HEK293T (cell line): ENCODE data around the gene VSTM2L.

Experiments
- CTCF ChIA-PET: fragments of 350-600 bp; formaldehyde crosslinking; extraction: SDS; loops from one replicate; lab custom pipeline; 2021; ENCODE audit warnings: antibody characterized with exemption, inconsistent platforms; lab: Yijun Ruan, JAX
- POLR2A ChIA-PET: fragments of 350-600 bp; formaldehyde crosslinking; extraction: SDS; loops from one replicate; lab custom pipeline; 2020; ENCODE audit warnings: antibody characterized with exemption, inconsistent platforms; lab: Yijun Ruan, JAX
- DNase-seq: peaks from one replicate; pipeline ENCODE4 v3.0.0; 2012; ENCODE audit warnings: mixed read lengths; ENCODE audit errors: extremely low spot score
- ARNT ChIP-seq: fragments of 450-650 bp; IDR thresholded peaks from 2 replicates; pipeline ENCODE4 v1.6.1; 2017; ENCODE audit warnings: mild to moderate bottlenecking
- BHLHE40 ChIP-seq: fragments of 450-650 bp; IDR thresholded peaks from 2 replicates; pipeline ENCODE4 v1.6.1; 2016; ENCODE audit warnings: mild to moderate bottlenecking, moderate library complexity, borderline replicate concordance
- CTBP1 ChIP-seq: fragments of 450-650 bp; IDR thresholded peaks from 2 replicates; pipeline ENCODE4 v1.6.1; 2016; ENCODE audit warnings: borderline replicate concordance
- ELF4 ChIP-seq: fragments of 450-650 bp; IDR thresholded peaks from 2 replicates; pipeline ENCODE4 v1.6.1; 2017; ENCODE audit warnings: antibody characterized with exemption
- FOXA1 ChIP-seq: fragments of 450-650 bp; IDR thresholded peaks from 2 replicates; pipeline ENCODE4 v1.6.1; 2016; ENCODE audit warnings: mild to moderate bottlenecking
- FOXK2 ChIP-seq: fragments of 450-650 bp; IDR thresholded peaks from 2 replicates; pipeline ENCODE4 v1.6.1; 2016; ENCODE audit warnings: mild to moderate bottlenecking
- FOXM1 ChIP-seq: fragments of 450-650 bp; IDR thresholded peaks from 2 replicates; pipeline ENCODE4 v1.6.1; 2017; ENCODE audit warnings: mild to moderate bottlenecking, borderline replicate concordance
- HDGF ChIP-seq: fragments of 450-650 bp; IDR thresholded peaks from 2 replicates; pipeline ENCODE4 v1.6.1; 2017; ENCODE audit warnings: antibody characterized with exemption, borderline replicate concordance
- L3MBTL2 ChIP-seq: fragments of 450-650 bp; conservative IDR thresholded peaks from 2 replicates; pipeline ENCODE4 v1.6.1; 2016; ENCODE audit warnings: mild to moderate bottlenecking
- LEF1 ChIP-seq: fragments of 450-650 bp; IDR thresholded peaks from 2 replicates; pipeline ENCODE4 v1.6.1; 2017; ENCODE audit warnings: mild to moderate bottlenecking, borderline replicate concordance
- NFRKB ChIP-seq: fragments of 450-650 bp; IDR thresholded peaks from 2 replicates; pipeline ENCODE4 v1.6.1; 2016; ENCODE audit warnings: mild to moderate bottlenecking, moderate library complexity
- SP1 ChIP-seq: fragments of 450-650 bp; IDR thresholded peaks from 2 replicates; pipeline ENCODE4 v1.6.1; 2017
- SUZ12 ChIP-seq: fragments of 450-650 bp; IDR thresholded peaks from 2 replicates; pipeline ENCODE4 v1.6.1; 2016; ENCODE audit warnings: mild to moderate bottlenecking
- TARDBP ChIP-seq: fragments of 450-650 bp; IDR thresholded peaks from 2 replicates; pipeline ENCODE4 v1.6.1; 2016
- ZNF384 ChIP-seq: fragments of 450-650 bp; IDR thresholded peaks from 2 replicates; pipeline ENCODE4 v1.6.1; 2016
- TF ChIP-seq, protein P1 (sequence below): fragments of 450-650 bp; IDR thresholded peaks from 2 replicates; pipeline ENCODE4 v1.6.1; 2016

The VSTM2L gene

DNA sequence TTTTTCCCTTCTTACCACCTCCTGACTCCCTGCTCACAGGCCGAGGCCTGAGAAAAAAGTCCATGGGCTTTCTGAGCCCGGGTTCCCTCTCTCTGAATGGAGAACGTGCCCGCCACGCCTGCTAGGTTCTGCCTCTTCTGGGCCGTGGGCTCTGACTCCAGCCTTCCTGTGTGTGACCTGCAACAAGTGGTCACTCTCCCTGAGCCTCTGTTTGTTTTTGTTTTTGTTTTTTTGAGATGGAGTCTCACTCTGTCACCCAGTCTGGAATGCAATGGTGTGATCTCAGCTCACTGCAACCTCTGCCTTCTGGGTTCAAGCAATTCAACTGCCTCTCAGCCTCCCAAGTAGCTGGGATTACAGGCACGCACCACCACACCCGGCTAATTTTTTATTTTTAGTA lies 17.9 kb upstream of the VSTM2L start:
- ChIA-PET POLR2A (no interaction called here), CTCF (no interaction called here)
- TF ChIP-seq SUZ12 (no peak), CTBP1 (no peak), ELF4 (no peak), NFRKB (no peak), FOXM1 (no peak), BHLHE40 (no peak), ZNF384 (no peak), FOXA1 (no peak), FOXK2 (no peak)
- DNase-seq: no peak

DNA sequence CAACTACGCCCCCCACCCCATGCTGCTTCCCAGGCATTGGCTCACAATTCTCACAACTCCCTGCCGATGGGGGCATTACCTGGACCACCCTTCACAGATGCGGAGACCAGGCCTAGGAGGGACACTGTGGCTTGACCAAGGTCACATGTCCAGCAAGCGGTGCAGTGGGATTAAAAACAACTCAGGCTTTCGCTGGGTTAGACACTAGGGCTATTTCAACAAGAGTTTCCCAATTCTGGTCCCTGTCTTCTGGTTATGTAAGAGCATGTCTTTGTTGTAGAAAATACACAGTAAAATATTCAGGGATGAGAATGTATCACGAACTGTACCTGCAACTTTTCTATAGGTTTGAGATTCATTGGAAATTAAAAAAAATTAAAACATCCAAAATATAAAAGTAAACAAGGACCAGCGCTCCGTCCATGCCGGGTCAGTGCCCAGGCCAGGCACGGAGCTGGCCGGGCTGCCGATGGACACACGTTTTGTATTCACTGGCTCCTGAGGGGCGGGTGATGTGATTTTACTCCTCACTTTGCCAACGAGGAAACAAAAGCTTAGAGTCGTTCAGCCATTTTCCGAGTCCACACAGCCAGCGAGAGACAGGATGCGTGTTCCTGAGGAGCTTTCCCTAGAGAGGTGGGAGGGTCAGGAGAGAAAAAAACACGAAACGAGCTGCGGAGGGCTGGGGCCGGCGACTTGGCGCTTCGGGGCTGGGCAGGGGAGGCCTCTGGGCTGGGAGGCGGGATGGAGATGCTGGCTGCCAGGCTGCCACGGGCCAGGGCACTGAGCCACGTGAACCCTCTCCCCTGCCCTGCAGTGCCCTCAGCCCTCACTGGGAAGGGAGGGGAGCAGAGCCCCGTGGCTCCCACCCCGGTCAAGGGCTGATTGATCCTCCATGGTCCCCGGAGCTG lies 17.1 kb upstream of the VSTM2L start:
- ChIA-PET POLR2A (no interaction called here), CTCF (no interaction called here)
- DNase-seq: no peak
- TF ChIP-seq HDGF: no peak
- no peak for TF ChIP-seq NFRKB
- TF ChIP-seq L3MBTL2: no peak
- TF ChIP-seq SP1: no peak
- TF ChIP-seq FOXM1: no peak
- TF ChIP-seq TARDBP: no peak
- no peak for TF ChIP-seq ZNF384
- TF ChIP-seq CTBP1: no peak
- TF ChIP-seq SUZ12: no peak
- TF ChIP-seq LEF1: no peak
- no peak for TF ChIP-seq FOXK2
- no peak for TF ChIP-seq BHLHE40
- TF ChIP-seq FOXA1: no peak
- TF ChIP-seq, protein P1, sequence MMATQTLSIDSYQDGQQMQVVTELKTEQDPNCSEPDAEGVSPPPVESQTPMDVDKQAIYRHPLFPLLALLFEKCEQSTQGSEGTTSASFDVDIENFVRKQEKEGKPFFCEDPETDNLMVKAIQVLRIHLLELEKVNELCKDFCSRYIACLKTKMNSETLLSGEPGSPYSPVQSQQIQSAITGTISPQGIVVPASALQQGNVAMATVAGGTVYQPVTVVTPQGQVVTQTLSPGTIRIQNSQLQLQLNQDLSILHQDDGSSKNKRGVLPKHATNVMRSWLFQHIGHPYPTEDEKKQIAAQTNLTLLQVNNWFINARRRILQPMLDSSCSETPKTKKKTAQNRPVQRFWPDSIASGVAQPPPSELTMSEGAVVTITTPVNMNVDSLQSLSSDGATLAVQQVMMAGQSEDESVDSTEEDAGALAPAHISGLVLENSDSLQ: no peak
- TF ChIP-seq ARNT: no peak
- TF ChIP-seq ELF4: no peak

DNA sequence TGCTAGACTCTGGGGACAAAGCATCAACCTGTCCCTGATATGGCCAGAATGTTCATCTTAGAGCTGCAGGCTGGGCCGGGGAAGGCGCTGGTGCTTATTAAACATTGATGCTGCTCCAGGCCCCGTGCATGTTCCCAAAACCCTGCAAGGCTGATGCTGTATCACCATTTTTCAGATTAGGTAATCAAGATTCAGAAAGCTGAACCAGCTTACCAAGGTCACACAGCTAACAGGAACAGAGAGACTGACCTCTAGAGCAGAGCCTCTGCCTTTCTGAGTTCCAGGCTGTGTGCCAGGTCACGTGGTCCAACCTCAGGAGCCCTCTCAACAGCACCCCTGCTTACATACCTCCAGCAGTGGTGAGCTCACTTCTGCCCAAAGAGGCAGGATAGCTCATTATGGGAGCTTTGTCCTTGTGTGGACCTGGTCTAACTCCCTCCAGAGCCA lies 16.1 kb upstream of the VSTM2L start:
- no peak for TF ChIP-seq SP1
- no peak for TF ChIP-seq FOXA1
- TF ChIP-seq ELF4: no peak
- TF ChIP-seq LEF1: no peak
- no peak for TF ChIP-seq HDGF
- TF ChIP-seq, protein P1: no peak
- no peak for TF ChIP-seq ZNF384
- no peak for TF ChIP-seq ARNT
- TF ChIP-seq CTBP1: no peak
- TF ChIP-seq FOXK2: no peak
- no peak for TF ChIP-seq TARDBP
- TF ChIP-seq FOXM1: no peak
- no peak for TF ChIP-seq L3MBTL2
- TF ChIP-seq NFRKB: no peak
- TF ChIP-seq SUZ12: no peak
- no peak for DNase-seq
- POLR2A ChIA-PET: no interaction called here
- CTCF ChIA-PET: interaction anchor here (0.7 kb wide), 1 partner anchor 58 kb away, joined by 3 read pairs; no protein-coding TSS in a partner anchor

DNA sequence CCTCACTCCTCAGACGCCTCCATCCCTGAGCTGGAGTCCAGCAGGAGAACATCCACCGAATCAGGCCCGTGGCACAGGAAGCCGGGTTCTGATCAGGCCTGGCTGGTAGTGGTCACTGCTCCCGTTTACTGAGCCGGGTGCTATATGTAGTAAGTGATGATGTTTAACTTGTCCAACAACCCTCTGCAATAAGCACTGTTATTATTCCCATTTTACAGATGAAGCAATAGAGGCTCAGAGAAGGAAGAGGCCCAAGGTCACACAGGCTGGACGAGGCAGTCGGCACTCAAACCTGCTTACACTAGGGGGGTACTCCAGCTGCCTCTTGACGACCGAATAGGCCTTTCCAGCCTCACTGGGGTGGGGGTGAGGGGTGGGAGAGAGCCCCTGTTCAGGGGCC lies 14.3 kb upstream of the VSTM2L start:
- no peak for DNase-seq
- ChIA-PET POLR2A (no interaction called here), CTCF (no interaction called here)
- TF ChIP-seq CTBP1 (no peak), FOXK2 (no peak), HDGF (no peak), BHLHE40 (no peak), L3MBTL2 (no peak), FOXM1 (no peak), TARDBP (no peak), FOXA1 (no peak), LEF1 (no peak), SUZ12 (no peak), ELF4 (no peak), NFRKB (no peak), ZNF384 (no peak), ARNT (no peak)
- TF ChIP-seq, protein P1: no peak

DNA sequence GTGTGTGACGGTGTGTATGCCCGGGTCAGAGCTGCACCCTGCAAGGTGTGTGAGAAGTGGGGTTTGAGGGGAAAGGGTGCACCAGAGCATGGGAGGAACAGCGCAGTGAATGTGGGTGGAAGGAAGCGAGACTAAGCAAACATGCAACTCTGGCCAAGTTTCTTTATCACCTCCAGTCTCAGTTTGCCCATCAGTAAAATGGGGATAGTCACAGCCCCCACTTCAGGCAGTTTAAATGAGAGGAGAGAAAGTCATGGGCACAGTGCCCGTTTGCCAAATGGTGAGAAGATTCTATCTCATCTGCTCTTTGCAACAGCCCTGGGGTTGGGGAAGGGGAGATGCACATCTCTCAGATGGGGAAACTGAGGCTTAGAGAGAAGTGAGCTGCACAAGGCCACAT lies 12.8 kb upstream of the VSTM2L start:
- DNase-seq: no peak
- ChIA-PET POLR2A (no interaction called here), CTCF (interaction anchor here (0.6 to 0.7 kb wide), 2 partner anchors 9 to 136 kb away, joined by 3 read pairs; no protein-coding TSS in a partner anchor)
- TF ChIP-seq BHLHE40 (no peak), FOXM1 (no peak), CTBP1 (no peak), NFRKB (no peak), ELF4 (no peak), SP1 (no peak), FOXK2 (no peak), LEF1 (no peak), L3MBTL2 (no peak), SUZ12 (no peak), TARDBP (no peak), ZNF384 (no peak), HDGF (no peak), FOXA1 (no peak), ARNT (no peak)
- TF ChIP-seq, protein P1: no peak
